ENCODE data around the gene FARP1. TPM values are rescaled to one million over a fixed set of nuclear protein-coding genes. Genes with fewer than 3 reads are reported as not detected.

Gene FARP1
- total RNA-seq, 1 donor = 0.42 TPM

- H3K9me3 ChIP-seq (ENCODE audit: low read depth, low read length) = no peaks in the 10 kb centered on the region
- H3K4me3 ChIP-seq (ENCODE audit: low read length) = no peak overlapping the region
- no peaks in the 10 kb centered on the region for H3K4me1 ChIP-seq (ENCODE audit: insufficient read depth, low read length)
- H3K27me3 ChIP-seq (ENCODE audit: insufficient read depth, low read length) = no peaks in the 10 kb centered on the region
These were observed 93.3 kb downstream of the FARP1 start for GRCh38 chr13:98236197-98236596.

GRCh38 chr13:98237331-98237730 lies 94.4 kb downstream of the FARP1 start:
- Histone ChIP-seq H3K4me1 (ENCODE audit: insufficient read depth, low read length) (no peaks in the 10 kb centered on the region), H3K27me3 (ENCODE audit: insufficient read depth, low read length) (no peaks in the 10 kb centered on the region), H3K4me3 (ENCODE audit: low read length) (no peak overlapping the region), H3K9me3 (ENCODE audit: low read depth, low read length) (no peaks in the 10 kb centered on the region)

GRCh38 chr13:98239162-98240076 lies 96.5 kb downstream of the FARP1 start:
- H3K4me1 ChIP-seq (ENCODE audit: insufficient read depth, low read length) = no peaks in the 10 kb centered on the region
- no peak overlapping the region for H3K4me3 ChIP-seq (ENCODE audit: low read length)
- H3K9me3 ChIP-seq (ENCODE audit: low read depth, low read length) = no peaks in the 10 kb centered on the region
- H3K27me3 ChIP-seq (ENCODE audit: insufficient read depth, low read length) = no peaks in the 10 kb centered on the region

- no peak overlapping the region for H3K4me3 ChIP-seq (ENCODE audit: low read length)
- H3K4me1 ChIP-seq (ENCODE audit: insufficient read depth, low read length) = no peaks in the 10 kb centered on the region
- no peaks in the 10 kb centered on the region for H3K9me3 ChIP-seq (ENCODE audit: low read depth, low read length)
- peaks cover 3% of the 10 kb centered on the region for H3K27me3 ChIP-seq (ENCODE audit: insufficient read depth, low read length)
These were observed 97.2 kb downstream of the FARP1 start for GRCh38 chr13:98240135-98240534.

- Histone ChIP-seq H3K9me3 (ENCODE audit: low read depth, low read length) (no peaks in the 10 kb centered on the region), H3K4me3 (ENCODE audit: low read length) (no peak overlapping the region), H3K27me3 (ENCODE audit: insufficient read depth, low read length) (peaks cover 3% of the 10 kb centered on the region), H3K4me1 (ENCODE audit: insufficient read depth, low read length) (no peaks in the 10 kb centered on the region)
These were observed 98.1 kb downstream of the FARP1 start for GRCh38 chr13:98240974-98241373.

- Histone ChIP-seq H3K4me1 (ENCODE audit: insufficient read depth, low read length) (no peaks in the 10 kb centered on the region), H3K4me3 (ENCODE audit: low read length) (no peak overlapping the region), H3K9me3 (ENCODE audit: low read depth, low read length) (no peaks in the 10 kb centered on the region), H3K27me3 (ENCODE audit: insufficient read depth, low read length) (peaks cover 3% of the 10 kb centered on the region)
These were observed 99.1 kb downstream of the FARP1 start for GRCh38 chr13:98241976-98242375.

GRCh38 chr13:98242403-98242802 lies 99.5 kb downstream of the FARP1 start:
- no peak overlapping the region for H3K4me3 ChIP-seq (ENCODE audit: low read length)
- H3K4me1 ChIP-seq (ENCODE audit: insufficient read depth, low read length) = no peaks in the 10 kb centered on the region
- H3K27me3 ChIP-seq (ENCODE audit: insufficient read depth, low read length) = peaks cover 3% of the 10 kb centered on the region
- no peaks in the 10 kb centered on the region for H3K9me3 ChIP-seq (ENCODE audit: low read depth, low read length)

- H3K9me3 ChIP-seq (ENCODE audit: low read depth, low read length) = no peaks in the 10 kb centered on the region
- H3K27me3 ChIP-seq (ENCODE audit: insufficient read depth, low read length) = peaks cover 3% of the 10 kb centered on the region
- no peak overlapping the region for H3K4me3 ChIP-seq (ENCODE audit: low read length)
These were observed 101.0 kb downstream of the FARP1 start for GRCh38 chr13:98243929-98244272.

GRCh38 chr13:98246538-98247172 lies 103.8 kb downstream of the FARP1 start:
- Histone ChIP-seq H3K27me3 (ENCODE audit: insufficient read depth, low read length) (peaks cover 3% of the 10 kb centered on the region), H3K4me1 (ENCODE audit: insufficient read depth, low read length) (no peaks in the 10 kb centered on the region), H3K4me3 (ENCODE audit: low read length) (no peak overlapping the region), H3K9me3 (ENCODE audit: low read depth, low read length) (no peaks in the 10 kb centered on the region)

More at GRCh38 chr13:98243929-98244272, 101.0 kb downstream of the FARP1 start:
- no peaks in the 10 kb centered on the region for H3K4me1 ChIP-seq (ENCODE audit: insufficient read depth, low read length)

GRCh38 chr13:98251708-98252107 lies 108.8 kb downstream of the FARP1 start:
- Histone ChIP-seq H3K27me3 (ENCODE audit: insufficient read depth, low read length) (no peaks in the 10 kb centered on the region), H3K4me1 (ENCODE audit: insufficient read depth, low read length) (no peaks in the 10 kb centered on the region), H3K9me3 (ENCODE audit: low read depth, low read length) (no peaks in the 10 kb centered on the region), H3K4me3 (ENCODE audit: low read length) (no peak overlapping the region)

GRCh38 chr13:98252931-98253470 lies 110.1 kb downstream of the FARP1 start:
- no peak overlapping the region for H3K4me3 ChIP-seq (ENCODE audit: low read length)
- no peaks in the 10 kb centered on the region for H3K9me3 ChIP-seq (ENCODE audit: low read depth, low read length)
- H3K27me3 ChIP-seq (ENCODE audit: insufficient read depth, low read length) = no peaks in the 10 kb centered on the region

GRCh38 chr13:98253526-98253925 lies 110.6 kb downstream of the FARP1 start:
- Histone ChIP-seq H3K9me3 (ENCODE audit: low read depth, low read length) (no peaks in the 10 kb centered on the region), H3K4me1 (ENCODE audit: insufficient read depth, low read length) (no peaks in the 10 kb centered on the region), H3K27me3 (ENCODE audit: insufficient read depth, low read length) (no peaks in the 10 kb centered on the region), H3K4me3 (ENCODE audit: low read length) (no peak overlapping the region)

More at GRCh38 chr13:98252931-98253470, 110.1 kb downstream of the FARP1 start:
- H3K4me1 ChIP-seq (ENCODE audit: insufficient read depth, low read length) = no peaks in the 10 kb centered on the region

- no peaks in the 10 kb centered on the region for H3K27me3 ChIP-seq (ENCODE audit: insufficient read depth, low read length)
- no peak overlapping the region for H3K4me3 ChIP-seq (ENCODE audit: low read length)
- no peaks in the 10 kb centered on the region for H3K9me3 ChIP-seq (ENCODE audit: low read depth, low read length)
- H3K4me1 ChIP-seq (ENCODE audit: insufficient read depth, low read length) = no peaks in the 10 kb centered on the region
These were observed 111.6 kb downstream of the FARP1 start for GRCh38 chr13:98254513-98254912.

- Histone ChIP-seq H3K4me1 (ENCODE audit: insufficient read depth, low read length) (no peaks in the 10 kb centered on the region), H3K9me3 (ENCODE audit: low read depth, low read length) (no peaks in the 10 kb centered on the region), H3K4me3 (ENCODE audit: low read length) (no peak overlapping the region), H3K27me3 (ENCODE audit: insufficient read depth, low read length) (no peaks in the 10 kb centered on the region)
These were observed 115.3 kb downstream of the FARP1 start for GRCh38 chr13:98258226-98258625.

GRCh38 chr13:98260357-98261164 lies 117.7 kb downstream of the FARP1 start:
- H3K27me3 ChIP-seq (ENCODE audit: insufficient read depth, low read length) = no peaks in the 10 kb centered on the region
- no peaks in the 10 kb centered on the region for H3K9me3 ChIP-seq (ENCODE audit: low read depth, low read length)
- no peak overlapping the region for H3K4me3 ChIP-seq (ENCODE audit: low read length)

More at GRCh38 chr13:98260357-98261164, 117.7 kb downstream of the FARP1 start:
- H3K4me1 ChIP-seq (ENCODE audit: insufficient read depth, low read length) = no peaks in the 10 kb centered on the region

Measured in mononuclear cell (primary cell).